Left renal pelvis (tissue), 4 donors: ENCODE data around the gene MORN3. TPM values are rescaled to one million over a fixed set of nuclear protein-coding genes. Genes with fewer than 3 reads are reported as not detected.
"Not testable (repeated sequence)": the region's sequence is repeated elsewhere in the genome, so short reads cannot be mapped to it uniquely, and the experiment has no call there.

Experiments
- DNase-seq, 4 donors: peaks; one replicate each; pipeline ENCODE4 v3.0.0-alpha.2; 2013; ENCODE audit warnings: low read depth in 4 of 4, low spot score in 3 of 4
- polyA plus RNA-seq, 4 donors: library from polyadenylated mRNA; unstranded; fragments of 120-200 nt; gene quantifications; one replicate each; pipeline ENCODE4 v1.2.1, GENCODE V29; 2013; ENCODE audit not compliant: insufficient read length in 4 of 4

The MORN3 gene
- 1 to 10 TPM in 3 of 4 donors, under 1 TPM in 1; 0.40 to 1.9 (median 1.7) TPM for polyA plus RNA-seq

GRCh38 chr12:121669521-121669900 is at the start of gene MORN3:
Gene MORN3, minus strand, starts transcription at chr12:121669654. Its CDS starts 171 bp downstream, at chr12:121669483.
- DNase-seq = no peak

GRCh38 chr12:121718653-121719239 is 49.3 kb upstream of the MORN3 start:
- no peak for DNase-seq

- DNase-seq = peak in 1 of 4 donors; percentile 55
Measured at GRCh38 chr12:121717041-121717699, 47.7 kb upstream of the MORN3 start.

GRCh38 chr12:121715862-121716435 is 46.5 kb upstream of the MORN3 start:
- DNase-seq = no peak

GRCh38 chr12:121715055-121715454 is 45.6 kb upstream of the MORN3 start:
- DNase-seq = not testable (repeated sequence)

- no peak for DNase-seq
Measured at GRCh38 chr12:121713793-121714192, 44.3 kb upstream of the MORN3 start.

- no peak for DNase-seq
Measured at GRCh38 chr12:121713257-121713777, 43.9 kb upstream of the MORN3 start.

GRCh38 chr12:121712461-121713256 is 43.2 kb upstream of the MORN3 start, which contains the start of gene TMEM120B:
Gene TMEM120B, plus strand, starts transcription at chr12:121712752. Its CDS starts 144 bp downstream, at chr12:121712896.
- peak in 3 of 4 donors; percentile 55 to 64 (median 60) for DNase-seq

GRCh38 chr12:121712190-121712460 is 42.7 kb upstream of the MORN3 start:
- DNase-seq = peak in 1 of 4 donors; percentile 40

- DNase-seq = peak in 1 of 4 donors; percentile 31
Measured at GRCh38 chr12:121711361-121712189, 42.1 kb upstream of the MORN3 start.

GRCh38 chr12:121709478-121709961 is 40.1 kb upstream of the MORN3 start:
- DNase-seq = no peak

GRCh38 chr12:121709064-121709424 is 39.6 kb upstream of the MORN3 start:
- DNase-seq = not testable (repeated sequence)

- no peak for DNase-seq
Measured at GRCh38 chr12:121708313-121709063, 39.0 kb upstream of the MORN3 start.

GRCh38 chr12:121705514-121705913 is 36.1 kb upstream of the MORN3 start:
- DNase-seq = no peak

- DNase-seq = no peak
Measured at GRCh38 chr12:121702944-121703343, 33.5 kb upstream of the MORN3 start.

GRCh38 chr12:121701667-121702277 is 32.3 kb upstream of the MORN3 start:
- DNase-seq = no peak

GRCh38 chr12:121697861-121698260 is 28.4 kb upstream of the MORN3 start:
- not testable (repeated sequence) for DNase-seq

- DNase-seq = no peak
Measured at GRCh38 chr12:121697093-121697698, 27.7 kb upstream of the MORN3 start.
